NCI-H1436 treated with DMSO at 0.1 percent for 48 hours (cell line): Measurements from ENCODE around the gene MRPS14.
"Not testable (repeated sequence)": the region's sequence is repeated elsewhere in the genome, so short reads cannot be mapped to it uniquely, and the experiment has no call there.

Source experiments
- DNase-seq: peaks from one replicate; lab custom pipeline; 2025; lab: John Stamatoyannopoulos, UW

Gene MRPS14

DNA sequence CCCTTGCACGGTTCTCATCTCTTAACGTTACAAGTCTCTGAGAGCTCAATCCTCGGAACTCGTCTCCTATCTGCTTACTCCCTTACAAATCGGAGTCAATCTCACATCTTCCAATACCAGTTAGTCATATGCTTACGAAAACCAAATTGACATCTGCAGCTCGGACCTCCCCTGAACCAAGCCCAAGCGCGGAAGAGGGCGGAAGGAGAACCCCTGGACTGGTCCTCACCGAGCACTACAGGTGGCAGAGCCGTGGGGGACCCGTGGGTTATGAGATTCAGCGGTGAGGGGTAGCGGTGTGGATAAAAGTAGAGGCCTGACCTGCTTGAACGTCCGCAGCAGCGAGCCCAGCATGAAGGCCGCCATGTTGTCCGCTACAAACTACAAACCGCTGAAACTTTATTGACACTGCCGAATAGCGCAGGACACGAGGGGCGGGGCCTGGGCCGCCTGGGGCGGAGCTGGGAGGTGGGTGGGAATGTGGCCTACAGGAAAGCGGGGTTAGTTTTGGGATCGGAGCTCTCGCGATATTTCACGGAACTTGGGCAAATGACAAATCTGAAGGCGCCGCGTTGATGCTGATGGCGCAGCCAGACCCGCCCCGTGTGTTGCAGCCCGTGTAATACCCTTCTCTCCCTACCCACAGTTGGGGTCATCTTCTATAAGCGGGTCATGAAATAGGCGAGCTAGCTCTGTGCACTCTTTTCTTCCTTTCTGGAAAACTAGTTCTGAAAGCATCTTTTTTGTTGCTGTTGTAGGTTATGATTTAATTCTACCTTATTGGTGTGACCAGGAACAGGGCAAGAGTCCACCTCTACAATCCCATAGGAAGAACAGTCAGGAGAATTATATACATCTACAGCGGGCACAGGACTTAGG is at the start of gene MRPS14:
TSS of gene MRPS14 (minus strand) at position 383 of the 879 bp plus-strand sequence. CDS start at position 366, 17 bp downstream.
- peak; percentile 86 for DNase-seq

DNA sequence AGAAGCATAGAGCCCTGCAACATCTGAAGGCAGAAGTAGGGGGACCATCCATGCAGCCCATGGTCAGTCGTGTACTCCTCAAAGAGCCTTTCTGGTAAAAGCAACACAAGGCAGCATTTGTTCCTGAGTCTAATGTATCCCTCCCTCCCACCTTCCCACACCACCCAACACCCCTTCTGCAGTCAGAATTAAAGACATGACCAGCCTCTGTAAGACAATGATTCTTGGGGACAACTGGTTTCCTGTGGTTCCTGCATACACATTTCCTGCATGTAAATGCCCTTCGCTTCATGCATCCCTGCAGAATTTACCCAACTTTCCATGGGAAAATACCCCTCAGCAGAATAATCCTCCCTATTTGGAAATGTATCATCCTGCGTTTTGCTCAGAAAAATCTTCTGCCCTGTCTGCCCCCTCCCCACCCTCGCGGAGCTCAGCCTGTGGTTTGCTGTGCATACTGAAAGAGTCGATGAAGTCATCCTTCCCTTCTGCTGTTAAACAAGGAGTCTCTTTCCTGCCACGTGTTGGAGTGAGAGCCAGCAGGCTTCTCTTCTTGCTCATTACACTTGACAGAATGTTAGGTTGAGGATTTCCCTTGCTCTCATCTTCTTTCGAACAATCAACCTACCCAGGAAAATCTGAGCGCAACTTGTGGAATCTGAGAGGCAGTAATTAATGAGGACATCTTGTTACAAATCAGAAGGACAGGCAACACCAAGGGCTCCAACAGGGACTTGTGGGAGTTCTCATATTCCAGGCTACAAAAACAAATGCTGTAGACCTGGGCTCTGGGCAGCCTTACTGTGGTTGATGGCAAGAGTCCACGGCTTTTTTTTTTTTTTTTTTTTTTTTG is 49.1 kb upstream of the MRPS14 start:
- DNase-seq, result no peak

DNA sequence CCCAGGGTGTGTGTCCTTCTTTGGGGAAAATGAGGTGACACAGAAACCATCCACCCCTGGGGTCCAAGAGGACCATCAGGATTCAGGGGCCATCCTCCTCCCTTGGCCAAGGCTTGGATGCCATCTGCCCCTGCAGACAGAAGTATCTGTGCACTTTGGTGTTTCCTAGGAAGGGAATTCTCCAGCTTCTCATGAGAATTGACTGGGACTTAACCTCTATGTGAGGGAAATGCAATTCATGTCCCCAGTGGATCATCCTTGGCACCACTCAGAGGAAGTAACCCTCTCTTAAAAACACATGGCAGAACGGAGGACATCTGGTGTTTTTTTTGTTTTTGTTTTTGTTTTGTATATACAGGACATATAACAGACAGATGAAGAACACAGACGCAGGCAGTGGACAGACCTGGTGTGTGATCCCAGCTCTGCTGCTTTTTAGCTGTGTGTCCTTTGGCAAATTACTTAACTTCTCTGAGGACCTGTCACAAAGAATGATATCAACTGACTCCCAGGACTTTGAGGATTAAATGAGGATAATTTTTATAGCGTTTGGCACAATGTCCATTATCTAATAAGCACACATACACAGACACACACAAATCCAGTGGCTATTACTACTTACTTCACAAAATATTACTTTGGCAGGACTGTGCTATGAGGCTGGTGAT is 48.2 kb upstream of the MRPS14 start:
- DNase-seq, result no peak

DNA sequence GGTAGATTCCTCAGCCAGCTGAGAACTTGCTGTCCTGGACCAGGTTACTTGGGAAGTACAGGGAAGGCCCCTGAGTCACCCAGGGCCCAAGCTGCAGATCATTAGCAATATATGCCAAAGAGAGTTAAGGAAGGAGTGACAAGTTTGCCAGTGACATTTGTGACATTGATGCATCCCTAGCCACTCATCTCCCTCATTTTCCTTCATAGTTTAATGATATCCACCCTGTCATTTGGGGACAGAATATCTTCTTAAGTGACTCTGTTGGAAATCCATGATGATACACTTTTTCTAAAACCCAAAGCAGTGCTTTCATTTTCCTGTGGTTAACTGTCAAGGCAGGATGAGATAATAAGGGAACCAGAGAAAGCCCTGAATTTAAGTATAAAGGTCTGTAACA is 47.6 kb upstream of the MRPS14 start:
- DNase-seq, result no peak

DNA sequence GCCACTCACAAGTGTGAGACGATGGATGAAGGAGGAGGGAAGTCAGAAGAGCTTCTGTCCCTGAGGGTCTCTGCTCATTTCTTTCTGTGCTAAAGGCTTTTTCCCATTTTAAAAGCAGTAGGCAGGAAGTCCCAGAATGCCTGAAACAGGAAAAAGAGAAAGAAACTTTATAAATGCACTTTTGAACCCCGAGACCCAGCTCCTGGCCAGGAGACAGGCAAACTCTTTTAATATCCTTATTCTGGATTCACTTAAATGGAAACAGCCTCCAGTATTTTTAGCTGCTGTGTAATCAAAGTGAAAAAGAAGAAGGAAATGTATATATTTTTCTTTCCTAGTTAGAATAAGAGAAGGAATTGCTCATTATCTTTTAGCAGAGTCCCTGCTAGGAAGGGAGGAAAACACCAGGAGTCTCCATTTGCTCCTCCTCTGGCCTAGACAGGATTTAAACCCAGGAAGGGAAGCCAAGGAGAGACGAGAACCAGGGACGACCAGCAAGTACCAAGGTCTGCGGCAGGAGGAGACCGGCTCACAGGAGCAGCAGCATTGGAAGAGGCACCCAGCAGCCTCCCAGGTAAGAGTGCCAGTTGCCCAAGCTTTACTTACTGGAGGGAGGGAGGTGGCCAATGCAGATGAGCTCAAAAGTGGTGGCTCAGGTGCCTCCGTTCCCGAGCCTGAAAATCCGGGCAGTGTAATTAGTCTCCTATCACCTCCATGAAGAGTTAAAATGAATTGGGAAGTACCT is 44.3 kb upstream of the MRPS14 start, which contains the start of gene TNN:
TSS of gene TNN (plus strand) at position 472 of the 745 bp plus-strand sequence. CDS start 9,586 bp downstream, outside the sequence.
- DNase-seq, result no peak

DNA sequence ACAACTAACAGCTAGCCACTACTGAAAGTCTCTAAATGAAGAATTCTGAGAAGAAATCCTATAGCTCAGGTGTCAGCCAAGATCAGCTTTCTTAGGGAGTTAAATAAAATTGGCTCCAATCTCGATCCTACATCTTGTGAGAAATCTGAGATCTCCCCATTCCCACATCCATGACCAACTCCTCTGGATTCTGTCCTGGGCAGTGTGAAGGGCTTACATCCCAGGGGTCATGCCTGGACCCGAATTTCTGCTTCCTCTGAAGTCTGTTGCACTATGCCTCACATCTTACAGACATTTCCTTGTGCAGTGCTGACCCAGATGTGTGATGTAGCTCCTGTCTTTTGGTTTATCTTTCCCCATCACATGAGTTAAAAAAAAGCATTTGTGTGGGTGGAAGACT is 39.6 kb upstream of the MRPS14 start:
- DNase-seq, result no peak

DNA sequence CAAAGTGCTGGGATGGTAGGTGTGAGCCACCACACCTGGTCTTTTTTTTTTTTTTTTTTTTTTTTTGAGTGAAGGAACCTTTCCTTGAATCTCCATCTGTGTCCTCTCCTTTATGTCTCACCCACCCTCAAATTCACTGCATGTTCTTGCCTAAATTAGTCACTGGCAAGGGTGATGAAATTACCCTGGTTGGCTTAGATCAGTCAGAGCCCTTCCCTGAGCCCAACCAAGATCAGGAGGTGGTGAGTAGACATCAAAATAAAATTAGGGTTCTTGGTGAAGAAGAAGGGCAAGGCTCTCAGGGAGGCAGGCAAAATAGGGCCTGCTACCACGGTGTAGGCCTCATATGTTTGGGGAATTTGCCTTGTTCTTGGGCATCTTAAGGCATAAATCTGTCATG is 39.1 kb upstream of the MRPS14 start:
- DNase-seq, result no peak

DNA sequence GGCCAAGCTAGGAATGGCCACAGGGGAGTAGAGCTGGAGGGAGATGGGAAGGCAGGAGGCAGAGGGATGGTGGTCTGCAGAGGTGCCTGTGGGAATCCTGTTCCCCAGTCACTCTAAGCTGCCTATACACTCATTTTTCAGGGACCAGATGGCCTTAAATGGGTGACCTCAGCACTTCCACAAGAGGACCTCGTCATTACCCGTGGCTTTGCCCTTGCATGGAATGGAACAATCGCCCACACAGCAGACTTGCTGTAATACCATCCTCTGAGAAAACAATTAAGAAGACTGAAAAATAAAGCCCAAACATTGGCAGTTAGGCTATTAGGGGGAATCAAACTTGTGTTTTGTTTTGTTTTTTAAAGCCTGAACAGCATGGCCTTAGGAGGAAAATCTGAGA is 31.5 kb upstream of the MRPS14 start:
- DNase-seq, result no peak

DNA sequence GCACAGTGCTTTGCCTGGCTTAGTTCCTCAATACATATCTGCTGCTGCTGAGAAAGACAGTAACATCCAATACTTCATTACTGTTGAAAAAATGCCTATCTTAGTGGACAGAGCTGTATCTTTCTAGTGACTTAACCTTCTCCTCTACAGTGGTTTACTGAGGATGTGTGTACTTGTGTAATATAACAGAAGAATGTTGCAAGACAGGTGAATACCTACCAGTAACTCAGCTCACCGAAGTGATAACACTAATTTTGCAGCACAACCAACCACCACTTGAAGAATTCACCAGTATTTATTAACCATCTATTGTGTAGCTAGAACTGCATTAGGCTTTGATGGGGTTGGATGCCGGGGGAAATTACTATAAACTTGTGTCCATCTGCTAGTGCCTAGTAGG is 27.8 kb upstream of the MRPS14 start:
- DNase-seq, result no peak

DNA sequence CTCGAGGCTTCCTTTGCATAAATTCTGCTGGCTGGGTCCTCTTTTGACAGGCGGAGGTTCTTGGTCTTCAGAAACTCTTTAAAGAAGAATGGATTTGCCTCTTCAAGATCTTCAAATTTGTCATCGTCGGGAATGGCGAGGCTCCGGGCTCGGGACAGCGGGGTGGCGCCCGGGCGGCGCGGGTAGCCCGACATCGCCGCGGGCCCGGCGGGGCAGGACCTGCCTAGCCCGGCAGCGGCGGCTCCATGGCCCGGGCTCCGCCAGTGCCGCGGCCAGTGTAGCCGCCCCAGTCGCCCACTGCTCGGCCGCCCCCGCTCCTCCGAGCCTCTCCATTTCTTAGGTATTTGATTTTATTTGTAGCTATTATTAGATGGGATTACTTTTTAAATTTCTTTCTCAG is 22.3 kb upstream of the MRPS14 start:
- DNase-seq, result no peak

DNA sequence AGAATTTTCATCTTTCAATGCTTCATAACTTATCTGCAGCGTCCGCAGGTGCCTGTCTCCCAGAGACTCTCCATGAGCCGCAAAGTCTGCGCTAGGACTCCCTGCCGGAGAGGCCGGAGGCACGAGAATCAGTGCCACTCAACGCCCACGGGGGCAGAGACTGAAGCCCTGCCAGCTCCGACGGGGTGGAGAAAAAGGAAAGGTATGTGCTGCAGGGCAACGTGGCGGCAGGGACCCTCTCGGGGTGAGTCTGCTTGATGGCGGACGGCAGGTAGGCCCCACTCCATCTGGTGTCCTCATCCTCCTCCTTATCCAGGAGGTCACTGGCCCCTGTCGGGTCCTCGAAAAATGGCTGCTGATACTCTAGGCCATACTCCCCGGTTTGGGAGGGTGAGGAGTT is 21.9 kb upstream of the MRPS14 start:
- DNase-seq, result no peak

DNA sequence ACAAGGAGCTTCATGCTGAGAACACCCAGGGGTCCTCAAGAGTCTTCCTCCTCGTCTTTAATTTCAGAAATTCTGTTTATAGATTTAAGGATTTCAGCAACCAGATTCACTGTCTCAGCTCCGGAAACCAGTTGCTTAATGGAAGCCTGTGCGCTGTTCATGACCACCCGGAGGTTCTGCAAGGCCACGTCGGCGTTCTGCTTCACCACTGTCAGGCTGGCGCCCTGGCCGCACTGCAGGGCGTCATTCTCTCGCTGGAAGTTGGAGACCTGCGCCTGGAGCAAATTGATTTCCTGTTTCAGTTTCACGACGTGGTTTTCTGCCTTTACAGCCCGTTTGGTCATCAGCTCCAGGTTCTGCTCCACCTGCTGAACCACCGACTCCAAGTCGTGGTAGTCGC is 21.4 kb upstream of the MRPS14 start:
- DNase-seq, result not testable (repeated sequence)

DNA sequence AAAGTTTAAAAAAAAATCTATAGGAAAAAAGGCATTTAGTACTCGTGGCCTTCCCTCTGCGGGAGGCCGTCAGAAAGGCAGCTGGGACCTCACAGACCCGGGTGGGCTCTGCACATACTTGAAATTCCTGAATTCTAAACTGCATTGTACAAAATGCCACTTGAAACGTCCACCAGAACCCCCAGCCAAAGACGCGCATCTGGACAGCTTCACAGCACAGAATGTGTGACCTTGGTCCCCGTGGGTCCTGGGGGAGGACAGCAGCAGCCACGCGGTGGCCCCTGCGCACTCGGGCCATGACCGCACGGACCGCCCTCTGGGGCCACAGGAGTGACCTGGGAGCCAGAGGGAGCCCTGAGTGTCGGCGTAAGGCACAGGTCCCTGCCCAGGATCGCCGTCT is 20.6 kb upstream of the MRPS14 start:
- no peak for DNase-seq

DNA sequence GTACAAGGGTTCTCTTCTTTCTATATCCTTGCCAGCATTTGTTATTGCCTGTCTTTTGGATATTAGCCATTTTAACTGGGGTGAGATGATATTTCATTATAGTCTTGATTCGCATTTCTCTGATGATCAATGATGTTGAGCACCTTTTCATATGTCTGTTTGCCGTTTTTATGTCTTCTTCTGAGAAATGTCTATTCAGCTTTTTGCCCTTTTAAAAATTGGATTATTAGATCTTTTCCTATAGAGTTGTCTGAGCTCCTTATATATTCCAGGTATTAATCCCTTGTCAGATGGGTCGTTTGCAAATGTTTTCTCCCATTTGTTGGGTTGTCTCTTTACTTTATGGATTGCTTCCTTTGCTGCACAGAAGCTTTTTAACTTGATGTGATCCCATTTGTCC is 19.4 kb upstream of the MRPS14 start:
- no peak for DNase-seq

DNA sequence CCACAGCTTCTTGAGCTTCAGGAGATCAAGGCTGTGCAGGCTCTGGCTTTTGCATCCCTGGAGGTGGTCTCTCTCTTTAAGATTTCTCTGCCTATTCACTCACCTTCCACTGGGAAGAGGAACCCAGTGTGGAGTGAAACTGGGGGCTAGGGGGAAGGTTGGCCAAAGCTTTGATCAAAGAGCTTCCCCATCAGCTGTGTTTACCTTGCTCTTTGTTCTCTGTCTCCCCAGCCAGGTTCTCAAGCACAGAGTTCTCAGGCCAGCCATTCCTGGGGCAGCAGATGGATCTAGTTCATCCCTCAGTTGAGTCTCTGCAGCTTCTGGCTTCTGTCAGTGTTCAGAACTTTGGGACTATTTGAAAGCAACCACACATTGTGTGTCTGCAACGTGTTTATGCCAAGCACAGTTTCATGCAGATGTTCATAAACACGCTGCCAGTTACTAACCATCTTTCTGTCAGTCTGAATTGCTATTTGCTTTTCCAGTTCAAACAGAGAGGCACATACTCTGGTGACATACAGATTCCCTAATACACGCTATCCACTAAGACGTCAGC is 17.2 kb upstream of the MRPS14 start:
- no peak for DNase-seq

DNA sequence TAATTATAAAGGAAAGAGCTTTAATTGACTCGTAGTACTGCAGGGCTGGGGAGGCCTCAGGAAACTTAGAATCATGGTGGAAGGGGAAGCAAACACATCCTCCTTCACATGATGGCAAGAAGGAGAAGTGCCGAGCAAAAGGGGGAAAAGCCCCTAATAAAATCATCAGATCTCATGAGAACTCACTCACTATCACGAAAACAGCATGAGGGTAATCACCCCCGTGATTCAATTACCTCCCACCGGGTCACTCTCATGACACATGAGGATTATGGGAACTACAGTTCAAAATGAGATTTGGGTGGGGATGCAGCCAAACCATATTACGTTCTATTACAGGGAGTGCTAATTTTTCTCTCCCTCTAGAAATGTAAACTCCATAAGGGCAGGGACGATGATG is 14.2 kb upstream of the MRPS14 start:
- no peak for DNase-seq

DNA sequence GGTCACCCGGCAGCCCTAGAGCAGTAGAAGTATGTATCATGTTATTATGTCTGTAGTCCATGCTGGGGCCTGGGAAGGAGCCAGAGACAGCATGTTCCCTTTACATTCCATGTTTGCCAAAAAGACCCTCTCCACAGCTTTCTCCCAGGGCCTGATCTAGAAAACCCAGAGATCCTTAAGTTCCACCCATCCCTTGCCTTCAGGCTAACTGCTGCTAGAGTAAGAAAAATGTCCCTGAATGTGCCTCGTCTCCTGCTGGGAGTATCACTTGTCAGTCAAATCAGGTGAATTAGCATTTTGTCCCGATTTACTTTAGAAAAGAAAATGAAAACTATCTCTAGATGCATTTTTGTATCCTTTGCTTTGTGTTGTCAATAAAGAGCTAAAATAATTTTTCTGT is 13.3 kb upstream of the MRPS14 start:
- DNase-seq, result no peak

DNA sequence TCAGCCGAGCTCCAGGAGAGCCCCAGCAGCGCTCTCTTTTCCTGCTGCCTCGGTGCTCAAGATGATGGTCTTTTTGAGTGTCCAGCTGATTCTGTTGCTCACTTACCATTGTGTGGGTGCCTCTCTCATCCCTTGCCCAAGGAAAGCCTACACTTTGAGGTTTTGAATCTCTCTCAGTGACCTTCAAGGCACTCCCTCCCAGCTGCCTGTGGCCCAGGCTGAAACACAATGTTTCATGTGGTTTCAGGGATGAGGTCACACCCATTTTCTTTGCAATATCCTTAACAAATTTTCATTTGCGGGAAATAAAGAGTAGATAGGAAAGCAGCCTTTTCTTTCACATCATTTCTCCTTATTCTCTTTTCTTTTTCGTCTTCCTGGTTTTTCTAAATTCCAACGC is 12.6 kb upstream of the MRPS14 start:
- DNase-seq, result no peak

DNA sequence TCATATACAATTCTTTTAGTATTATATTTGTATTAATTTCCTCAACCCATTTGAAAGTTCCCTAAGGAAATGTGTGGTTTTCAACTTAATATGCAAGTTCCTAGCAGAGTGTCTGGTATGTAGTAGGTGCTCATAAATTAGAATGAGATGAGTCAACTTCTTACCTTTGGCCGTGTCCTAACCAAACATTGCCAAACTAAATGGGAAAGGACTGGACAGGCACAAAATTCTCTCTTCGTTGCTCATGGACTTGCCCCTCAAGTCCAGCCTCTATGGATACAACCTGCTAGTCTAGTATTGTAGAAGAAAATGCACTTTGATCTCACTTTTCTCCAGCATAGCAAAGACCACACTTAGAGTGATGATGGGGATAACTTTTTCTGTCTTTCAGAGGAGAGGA is 11.6 kb upstream of the MRPS14 start:
- DNase-seq, result no peak

DNA sequence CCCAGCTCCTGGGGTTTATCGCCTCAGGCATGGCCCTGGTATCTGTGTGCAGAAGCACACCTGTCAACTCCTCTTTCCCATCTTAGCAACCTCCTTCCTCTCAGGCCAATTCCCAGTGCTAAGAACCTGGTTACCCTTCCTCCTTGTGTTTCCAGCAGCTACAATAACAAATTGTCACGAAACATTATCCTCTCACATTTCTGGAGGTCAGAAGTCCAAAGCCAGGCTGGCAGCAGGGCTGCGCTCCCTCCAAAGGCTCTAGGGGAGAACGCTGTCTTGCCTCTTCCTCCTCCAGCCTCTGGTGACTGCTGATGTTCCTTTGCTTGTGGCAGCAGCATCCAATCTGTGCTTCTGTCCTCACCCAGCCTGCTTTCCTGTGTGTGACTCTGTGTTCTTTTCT is 10.7 kb upstream of the MRPS14 start:
- DNase-seq, result no peak

DNA sequence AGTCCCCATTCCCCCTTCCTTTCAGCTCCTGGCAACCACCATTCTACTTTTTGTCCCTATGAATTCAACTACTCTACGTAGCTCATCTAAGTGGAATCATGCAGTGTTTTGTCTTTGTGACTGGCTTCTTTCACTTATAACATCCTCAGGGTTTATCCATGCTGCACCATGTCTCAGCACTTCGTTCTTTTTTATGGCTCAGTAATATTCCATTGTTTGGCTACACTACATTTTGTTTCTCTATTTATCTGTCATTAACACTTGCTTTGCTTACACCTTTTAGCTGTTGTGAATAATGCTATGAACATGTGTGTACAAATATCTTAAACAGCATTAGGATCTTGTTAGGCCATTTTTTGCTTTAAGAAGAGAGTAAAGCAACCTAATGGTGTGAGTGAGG is 1.5 kb upstream of the MRPS14 start:
- no peak for DNase-seq

DNA sequence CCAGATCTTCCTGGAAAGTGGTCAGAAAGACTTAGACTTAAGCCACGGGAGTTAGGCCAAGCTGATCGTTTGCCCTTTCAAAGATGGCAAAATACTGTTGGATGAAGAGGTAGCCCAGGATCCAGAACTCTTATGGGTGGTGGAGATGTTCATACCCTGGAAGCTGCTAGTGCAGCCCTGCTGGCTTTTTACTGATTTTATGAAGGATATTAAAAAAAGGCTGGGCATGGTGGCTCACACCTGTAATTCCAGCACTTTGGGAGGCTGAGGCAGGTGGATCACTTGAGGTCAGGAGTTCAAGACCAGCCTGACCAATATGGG is 657 bp upstream of the MRPS14 start:
- DNase-seq, result not testable (repeated sequence)
